MCF 10A (cell line): ENCODE data around the gene VSIG8. TPM values are rescaled to one million over a fixed set of nuclear protein-coding genes. Genes with fewer than 3 reads are reported as not detected.
A peak's percentile ranks its signal among the peaks of the same experiment; 100 is the strongest.

Source experiments
- BruUV-seq: library from RNA; stranded (reverse); fragments of 400-500 nt; replicated peaks from 2 replicates; lab custom pipeline; 2021; lab: Mats Ljungman, UMichigan
- CTCF ChIA-PET: fragments of 300-600 bp; sonication (Branson Sonifier 250); formaldehyde crosslinking; extraction: SDS; loops from one replicate; lab custom pipeline; 2021; ENCODE audit warnings: antibody characterized with exemption, inconsistent platforms; lab: Yijun Ruan, JAX
- POLR2A ChIA-PET: fragments of 300-600, 350-650 bp; sonication (Branson Sonifier 250); formaldehyde crosslinking; extraction: SDS; loops from one replicate; lab custom pipeline; 2020; ENCODE audit warnings: antibody characterized with exemption, inconsistent platforms; lab: Yijun Ruan, JAX
- DNase-seq: peaks from one replicate; pipeline ENCODE4 v3.0.0-alpha.2; 2018; ENCODE audit not compliant: unreplicated experiment
- H3K27ac Mint-ChIP-seq: one replicate; pipeline ENCODE4 v1.8.0; 2022; ENCODE audit warnings: mild to moderate bottlenecking, low read depth, mixed read lengths; ENCODE audit not compliant: unreplicated experiment
- H3K27me3 Mint-ChIP-seq: one replicate; pipeline ENCODE4 v1.8.0; 2022; ENCODE audit warnings: mixed read lengths; ENCODE audit not compliant: insufficient read depth, unreplicated experiment
- H3K36me3 Mint-ChIP-seq: one replicate; pipeline ENCODE4 v1.8.0; 2022; ENCODE audit warnings: mild to moderate bottlenecking, moderate library complexity, mixed read lengths; ENCODE audit not compliant: insufficient read depth, unreplicated experiment
- H3K4me1 Mint-ChIP-seq: one replicate; pipeline ENCODE4 v1.8.0; 2022; ENCODE audit warnings: mixed read lengths; ENCODE audit not compliant: insufficient read depth, unreplicated experiment
- H3K4me3 Mint-ChIP-seq: one replicate; pipeline ENCODE4 v1.8.0; 2022; ENCODE audit warnings: mild to moderate bottlenecking, moderate library complexity, mixed read lengths; ENCODE audit not compliant: unreplicated experiment
- H3K9me3 Mint-ChIP-seq: one replicate; pipeline ENCODE4 v1.8.0; 2022; ENCODE audit warnings: mixed read lengths; ENCODE audit not compliant: unreplicated experiment
- CTCF ChIP-seq: fragments of 200-600 bp; IDR thresholded peaks from one replicate; pipeline ENCODE4 v1.8.0; 2022; ENCODE audit warnings: antibody characterized with exemption, mild to moderate bottlenecking; ENCODE audit not compliant: unreplicated experiment
- intact Hi-C: fragments of 100-400 bp; cut with micrococcal nuclease; formaldehyde crosslinking; loops from 2 replicates; pipeline ENCODE4 v1.14.1; 2022
- total RNA-seq: library from RNA; stranded (reverse); gene quantifications from 2 replicates; pipeline ENCODE4 v1.2.3, GENCODE V29; 2022

VSIG8 gene
- total RNA-seq, 1 experiment from 2014 or later: not detected

- BruUV-seq: no TSS peak
- Mint-ChIP-seq H3K4me3 (peak overlapping the region; percentile 40), H3K27ac (peak overlapping the region; percentile 85), H3K9me3 (no peaks in the 10 kb centered on the region), H3K36me3 (no peaks in the 10 kb centered on the region), H3K4me1 (peaks cover 51% of the 10 kb centered on the region), H3K27me3 (no peaks in the 10 kb centered on the region)
- peak; percentile 92 for DNase-seq
- intact Hi-C loops: no loop called here
- ChIA-PET POLR2A (interaction anchor here (1.0 to 9.6 kb wide), 8 partner anchors 13 to 734 kb away, joined by 3 to 82 read pairs (median 5); partner anchors contain the start of gene DUSP23), CTCF (interaction anchor here (0.6 to 10.4 kb wide), 4 partner anchors 16 to 383 kb away, joined by 3 to 146 read pairs (median 20); no protein-coding TSS in a partner anchor)
- no peak for TF ChIP-seq CTCF
These were observed 5.2 kb upstream of the VSIG8 start for GRCh38 chr1:159867664-159868026.

- H3K27me3 Mint-ChIP-seq: no peaks in the 10 kb centered on the region
- POLR2A ChIA-PET: interaction anchor here (1.0 to 9.6 kb wide), 7 partner anchors 13 to 733 kb away, joined by 3 to 82 read pairs (median 4); partner anchors contain the start of gene DUSP23
- H3K4me1 Mint-ChIP-seq: peaks cover 50% of the 10 kb centered on the region
- no TSS peak for BruUV-seq
- H3K9me3 Mint-ChIP-seq: no peaks in the 10 kb centered on the region
- intact Hi-C loops: no loop called here
- TF ChIP-seq CTCF: no peak
- H3K36me3 Mint-ChIP-seq: no peaks in the 10 kb centered on the region
- peak overlapping the region; percentile 85 for H3K27ac Mint-ChIP-seq
- CTCF ChIA-PET: interaction anchor here (0.6 to 10.4 kb wide), 4 partner anchors 24 to 656 kb away, joined by 3 to 146 read pairs (median 19); no protein-coding TSS in a partner anchor
- DNase-seq: no peak
- peak overlapping the region; percentile 40 for H3K4me3 Mint-ChIP-seq
These were observed 4.6 kb upstream of the VSIG8 start for GRCh38 chr1:159866905-159867663.

GRCh38 chr1:159866066-159866465 is 3.6 kb upstream of the VSIG8 start:
- CTCF ChIA-PET: interaction anchor here (0.5 to 10.4 kb wide), 7 partner anchors 15 to 704 kb away, joined by 3 to 146 read pairs (median 4); partner anchors contain the start of gene FCRL6

More at GRCh38 chr1:159866066-159866465, 3.6 kb upstream of the VSIG8 start:
- no peaks in the 10 kb centered on the region for H3K27me3 Mint-ChIP-seq
- no peak overlapping the region for H3K4me3 Mint-ChIP-seq
- H3K36me3 Mint-ChIP-seq: no peaks in the 10 kb centered on the region
- peak; percentile 23 for DNase-seq
- POLR2A ChIA-PET: interaction anchor here (9.6 kb wide), 1 partner anchor 12 kb away, joined by 80 read pairs; no protein-coding TSS in a partner anchor
- intact Hi-C loops: no loop called here
- peak overlapping the region; percentile 85 for H3K27ac Mint-ChIP-seq
- H3K4me1 Mint-ChIP-seq: peaks cover 41% of the 10 kb centered on the region
- no TSS peak for BruUV-seq
- no peaks in the 10 kb centered on the region for H3K9me3 Mint-ChIP-seq
- no peak for TF ChIP-seq CTCF
